ENCODE measurements around the gene NADK. TPM values are rescaled to one million over a fixed set of nuclear protein-coding genes. Genes with fewer than 3 reads are reported as not detected.
A peak's percentile ranks its signal among the peaks of the same experiment; 100 is the strongest.

The NADK gene
- total RNA-seq, 1 experiment from 2014 or later, result 107 TPM

- intact Hi-C loops (cut with micrococcal nuclease), result no loop called here
- Mint-ChIP-seq H3K27me3 (ENCODE audit: insufficient read depth, unreplicated experiment) (no peaks in the 10 kb centered on the region), H3K36me3 (ENCODE audit: insufficient read depth, unreplicated experiment) (peaks cover 46% of the 10 kb centered on the region), H3K9me3 (ENCODE audit: unreplicated experiment) (no peaks in the 10 kb centered on the region), H3K27ac (ENCODE audit: low read depth, unreplicated experiment) (peak overlapping the region; percentile 71), H3K4me1 (ENCODE audit: insufficient read depth, unreplicated experiment) (peaks cover 19% of the 10 kb centered on the region), H3K4me3 (ENCODE audit: unreplicated experiment) (peak overlapping the region; percentile 19)
- DNase-seq (ENCODE audit: unreplicated experiment), result peak; percentile 80
- no TSS peak for BruUV-seq (replicated peaks)
- ChIA-PET CTCF (interaction anchor here (0.6 to 0.7 kb wide), 2 partner anchors 91 to 262 kb away, joined by 3 read pairs; no protein-coding TSS in a partner anchor), POLR2A (interaction anchor here (1.0 kb wide), 1 partner anchor 49 kb away, joined by 3 read pairs; no protein-coding TSS in a partner anchor)
- no peak for TF ChIP-seq CTCF (IDR thresholded peaks at IDR 0.05; ENCODE audit: unreplicated experiment)
Observed at GRCh38 chr1:1782399-1783221, 4.3 kb upstream of the NADK start.

GRCh38 chr1:1781526-1781903 lies 3.2 kb upstream of the NADK start:
- no peak for TF ChIP-seq CTCF (IDR thresholded peaks at IDR 0.05; ENCODE audit: unreplicated experiment)
- intact Hi-C loops (cut with micrococcal nuclease), result loop anchor here (2.0 kb wide), 2 partner anchors 17 to 125 kb away; no protein-coding TSS in a partner anchor
- POLR2A ChIA-PET, result no interaction called here
- CTCF ChIA-PET, result no interaction called here
- BruUV-seq (replicated peaks), result no TSS peak
- no peak overlapping the region for H3K27ac Mint-ChIP-seq (ENCODE audit: low read depth, unreplicated experiment)
- no peaks in the 10 kb centered on the region for H3K27me3 Mint-ChIP-seq (ENCODE audit: insufficient read depth, unreplicated experiment)
- H3K4me3 Mint-ChIP-seq (ENCODE audit: unreplicated experiment), result no peak overlapping the region
- H3K9me3 Mint-ChIP-seq (ENCODE audit: unreplicated experiment), result no peaks in the 10 kb centered on the region
- peaks cover 44% of the 10 kb centered on the region for H3K36me3 Mint-ChIP-seq (ENCODE audit: insufficient read depth, unreplicated experiment)
- no peak for DNase-seq (ENCODE audit: unreplicated experiment)
- H3K4me1 Mint-ChIP-seq (ENCODE audit: insufficient read depth, unreplicated experiment), result peaks cover 25% of the 10 kb centered on the region

GRCh38 chr1:1780598-1781525 lies 2.6 kb upstream of the NADK start:
- no peak for DNase-seq (ENCODE audit: unreplicated experiment)
- ChIA-PET CTCF (interaction anchor here (1.0 to 1.4 kb wide), 2 partner anchors 125 to 129 kb away, joined by 4 to 7 read pairs; no protein-coding TSS in a partner anchor), POLR2A (interaction anchor here (1.2 to 5.2 kb wide), 4 partner anchors 15 to 127 kb away, joined by 9 to 54 read pairs (median 26); no protein-coding TSS in a partner anchor)
- no peak for TF ChIP-seq CTCF (IDR thresholded peaks at IDR 0.05; ENCODE audit: unreplicated experiment)
- no peaks in the 10 kb centered on the region for H3K9me3 Mint-ChIP-seq (ENCODE audit: unreplicated experiment)
- H3K36me3 Mint-ChIP-seq (ENCODE audit: insufficient read depth, unreplicated experiment), result peaks cover 39% of the 10 kb centered on the region
- H3K27ac Mint-ChIP-seq (ENCODE audit: low read depth, unreplicated experiment), result peak overlapping the region; percentile 63
- H3K27me3 Mint-ChIP-seq (ENCODE audit: insufficient read depth, unreplicated experiment), result no peaks in the 10 kb centered on the region
- BruUV-seq (replicated peaks), result no TSS peak
- intact Hi-C loops (cut with micrococcal nuclease), result loop anchor here (2.0 kb wide), 2 partner anchors 16 to 126 kb away; no protein-coding TSS in a partner anchor
- H3K4me1 Mint-ChIP-seq (ENCODE audit: insufficient read depth, unreplicated experiment), result peaks cover 29% of the 10 kb centered on the region
- peak overlapping the region; percentile 82 for H3K4me3 Mint-ChIP-seq (ENCODE audit: unreplicated experiment)

All from MCF 10A (cell line).